22Rv1 (cell line): ENCODE data around the gene MAP2K6.

ENCODE experiments used
- ZFX ChIP-seq: fragments of 450-650 bp; IDR thresholded peaks from 2 replicates; pipeline ENCODE4 v1.6.1; 2017; ENCODE audit warnings: antibody characterized with exemption, borderline replicate concordance
- TF ChIP-seq, protein P1 (sequence below): fragments of 450-650 bp; IDR thresholded peaks from 2 replicates; pipeline ENCODE4 v1.5.1; 2017; ENCODE audit warnings: mild to moderate bottlenecking

DNA sequence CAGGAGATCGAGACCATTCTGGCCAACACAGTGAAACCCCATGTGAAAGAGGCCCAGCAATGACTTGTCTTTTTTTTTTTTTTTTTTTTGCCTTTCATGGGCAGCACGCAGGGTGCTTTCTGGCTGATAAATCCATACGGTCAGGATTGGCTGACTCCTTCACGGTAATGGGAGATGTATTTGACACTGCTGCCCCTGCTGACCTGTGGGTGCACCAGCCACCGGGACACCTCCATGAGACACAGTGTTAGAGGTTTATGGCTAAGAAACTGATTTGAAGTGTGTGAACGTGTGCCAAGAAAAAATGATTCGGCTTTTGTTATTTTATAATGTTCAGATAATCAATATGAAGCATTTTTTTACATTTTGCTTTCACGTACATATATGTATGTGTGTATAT, 48.4 kb downstream of the MAP2K6 start:
- TF ChIP-seq, protein P1, sequence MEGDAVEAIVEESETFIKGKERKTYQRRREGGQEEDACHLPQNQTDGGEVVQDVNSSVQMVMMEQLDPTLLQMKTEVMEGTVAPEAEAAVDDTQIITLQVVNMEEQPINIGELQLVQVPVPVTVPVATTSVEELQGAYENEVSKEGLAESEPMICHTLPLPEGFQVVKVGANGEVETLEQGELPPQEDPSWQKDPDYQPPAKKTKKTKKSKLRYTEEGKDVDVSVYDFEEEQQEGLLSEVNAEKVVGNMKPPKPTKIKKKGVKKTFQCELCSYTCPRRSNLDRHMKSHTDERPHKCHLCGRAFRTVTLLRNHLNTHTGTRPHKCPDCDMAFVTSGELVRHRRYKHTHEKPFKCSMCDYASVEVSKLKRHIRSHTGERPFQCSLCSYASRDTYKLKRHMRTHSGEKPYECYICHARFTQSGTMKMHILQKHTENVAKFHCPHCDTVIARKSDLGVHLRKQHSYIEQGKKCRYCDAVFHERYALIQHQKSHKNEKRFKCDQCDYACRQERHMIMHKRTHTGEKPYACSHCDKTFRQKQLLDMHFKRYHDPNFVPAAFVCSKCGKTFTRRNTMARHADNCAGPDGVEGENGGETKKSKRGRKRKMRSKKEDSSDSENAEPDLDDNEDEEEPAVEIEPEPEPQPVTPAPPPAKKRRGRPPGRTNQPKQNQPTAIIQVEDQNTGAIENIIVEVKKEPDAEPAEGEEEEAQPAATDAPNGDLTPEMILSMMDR = no peak
- no peak for TF ChIP-seq ZFX
